A549 (cell line): ENCODE results near the gene PRKCE. TPM values are rescaled to one million over a fixed set of nuclear protein-coding genes. Genes with fewer than 3 reads are reported as not detected.

Experiments
- ATAC-seq, 2 experiments: fragments of 200-7000 bp in 1 of 2; fragments of >200 bp in 1 of 2; cut with Nextera tagmentation in 1 of 2; cut with Tn5 transposase in 1 of 2; 3 replicates each; pipeline versions ENCODE4 v1.8.0 to v1.9.1; 2018 to 2020; ENCODE audit warnings: mild to moderate bottlenecking in 1 of 2, moderate library complexity in 1 of 2
- CTCF ChIA-PET: fragments of 300-600 bp; sonication (Branson Sonifier 250); formaldehyde crosslinking; extraction: SDS; loops from one replicate; lab custom pipeline; 2021; ENCODE audit warnings: antibody characterized with exemption, inconsistent platforms; lab: Yijun Ruan, JAX
- POLR2A ChIA-PET: fragments of 350-600 bp; formaldehyde crosslinking; extraction: SDS; loops from one replicate; lab custom pipeline; 2021; ENCODE audit warnings: antibody characterized with exemption, inconsistent platforms; lab: Yijun Ruan, JAX
- DNase-seq, 2 experiments: peaks; one replicate each; pipeline versions ENCODE4 v3.0.0 to v3.0.0-alpha.2; 2011 to 2016; ENCODE audit warnings: low read depth in 1 of 2, low spot score in 1 of 2
- FAIRE-seq: peaks from 2 replicates; lab custom pipeline; 2011; peaks lifted over from hg19 to GRCh38; lab: Jason Lieb, UNC
- H3K27ac ChIP-seq, 2 experiments: fragments of >200 bp; sonication (Bioruptor Twin); formaldehyde crosslinking; 3 replicates each; pipeline ENCODE4 v1.5.1; 2016 to 2017
- H3K4me1 ChIP-seq: fragments of >200 bp; sonication (Bioruptor Twin); formaldehyde crosslinking; 3 replicates; pipeline ENCODE4 v1.6.1; 2016
- H3K4me2 ChIP-seq: fragments of >200 bp; sonication (Bioruptor Twin); formaldehyde crosslinking; 3 replicates; pipeline ENCODE4 v1.6.1; 2016
- H3K4me3 ChIP-seq: fragments of >200 bp; sonication (Bioruptor Twin); formaldehyde crosslinking; 3 replicates; pipeline ENCODE4 v1.5.1; 2016
- H3K9me3 ChIP-seq: fragments of >200 bp; sonication (Bioruptor Twin); formaldehyde crosslinking; 3 replicates; pipeline ENCODE4 v1.6.1; 2016
- BHLHE40 ChIP-seq: IDR thresholded peaks from 2 replicates; pipeline ENCODE4 v1.6.1; 2012; ENCODE audit warnings: low read depth, low read length, inconsistent platforms
- CBX8 ChIP-seq: fragments of 200-600 bp; sonication (generic); IDR thresholded peaks from 2 replicates; pipeline ENCODE4 v1.6.1; 2016
- CHD4 ChIP-seq: fragments of 200-600 bp; sonication (generic); IDR thresholded peaks from 2 replicates; pipeline ENCODE4 v1.6.1; 2016; ENCODE audit warnings: antibody characterized with exemption, mild to moderate bottlenecking, borderline replicate concordance
- EHF ChIP-seq: fragments of 250-450 bp; sonication (Bioruptor Pico); IDR thresholded peaks from 2 replicates; pipeline ENCODE4 v1.5.0; 2020; ENCODE audit warnings: mild to moderate bottlenecking
- EHMT2 ChIP-seq: fragments of 200-600 bp; sonication (generic); IDR thresholded peaks from 2 replicates; pipeline ENCODE4 v1.6.1; 2016; ENCODE audit warnings: antibody characterized with exemption, low read depth, mild to moderate bottlenecking, moderate library complexity
- FOXS1 ChIP-seq: fragments of 250-450 bp; sonication (Bioruptor Pico); IDR thresholded peaks from 2 replicates; pipeline ENCODE4 v1.5.0; 2020; ENCODE audit warnings: mild to moderate bottlenecking, moderate library complexity
- HES2 ChIP-seq: fragments of >200 bp; sonication (Bioruptor Twin); formaldehyde crosslinking; IDR thresholded peaks from 2 replicates; pipeline ENCODE4 v1.6.1; 2016
- MAFK ChIP-seq: fragments of 450-650 bp; IDR thresholded peaks from 2 replicates; pipeline ENCODE4 v1.6.1; 2014; ENCODE audit not compliant: partially characterized antibody
- MAZ ChIP-seq: fragments of 150-350 bp; IDR thresholded peaks from 2 replicates; pipeline ENCODE4 v1.6.1; 2014; ENCODE audit warnings: antibody characterized with exemption, low read depth, low read length, borderline replicate concordance
- NR3C1 ChIP-seq: fragments of >200 bp; sonication (Bioruptor Twin); formaldehyde crosslinking; IDR thresholded peaks from 3 replicates; pipeline ENCODE4 v1.6.1; 2017
- PHF8 ChIP-seq: fragments of 200-600 bp; sonication (generic); IDR thresholded peaks from 2 replicates; pipeline ENCODE4 v1.6.1; 2016; ENCODE audit warnings: low read depth, mild to moderate bottlenecking, antibody characterized with exemption, moderate library complexity, borderline replicate concordance
- POLR2A ChIP-seq: IDR thresholded peaks from 2 replicates; pipeline ENCODE4 v1.6.1; 2012; ENCODE audit warnings: mild to moderate bottlenecking, low read length
- POLR2AphosphoS2 ChIP-seq: conservative IDR thresholded peaks from 2 replicates; pipeline ENCODE4 v1.6.1; 2012; ENCODE audit warnings: low read length, improper control_type of control experiment, inconsistent platforms
- RAD21 ChIP-seq, 2 experiments: fragments of >200 bp in 1 of 2; sonication (Bioruptor Twin) in 1 of 2; formaldehyde crosslinking in 1 of 2; IDR thresholded peaks in 1 of 2; conservative IDR thresholded peaks in 1 of 2; 2 replicates in 1 of 2; 3 replicates in 1 of 2; pipeline ENCODE4 v1.6.1; 2012 to 2018; ENCODE audit warnings: inconsistent platforms in 1 of 2
- RARB ChIP-seq: fragments of 250-450 bp; sonication (Bioruptor Pico); IDR thresholded peaks from 2 replicates; pipeline ENCODE4 v1.8.0; 2021; ENCODE audit warnings: mild to moderate bottlenecking, moderate library complexity
- RCOR1 ChIP-seq: fragments of 150-350 bp; IDR thresholded peaks from 2 replicates; pipeline ENCODE4 v1.6.1; 2014; ENCODE audit warnings: antibody characterized with exemption, low read length, low read depth
- RNF2 ChIP-seq: fragments of 200-600 bp; sonication (generic); IDR thresholded peaks from 2 replicates; pipeline ENCODE4 v1.6.1; 2016; ENCODE audit warnings: low read depth, mild to moderate bottlenecking, antibody characterized with exemption, moderate library complexity, borderline replicate concordance
- ZFP36 ChIP-seq: fragments of 450-650 bp; IDR thresholded peaks from 2 replicates; pipeline ENCODE4 v1.6.1; 2014; ENCODE audit warnings: borderline replicate concordance; ENCODE audit not compliant: partially characterized antibody
- ZSCAN20 ChIP-seq: fragments of 250-450 bp; sonication (Bioruptor Pico); IDR thresholded peaks from 2 replicates; pipeline ENCODE4 v1.8.0; 2022; ENCODE audit warnings: mild to moderate bottlenecking, moderate library complexity
- WGBS: methylation state at CpG from one replicate; pipeline ENCODE4 v1.1.6; 2017; ENCODE audit errors: missing lambda C conversion rate; 5-methylcytosine and 5-hydroxymethylcytosine counted together
- polyA plus RNA-seq, 4 experiments: library from polyadenylated mRNA; depleted of rRNA in 3 of 4; stranded (reverse); fragments of >200 nt; fragmentation: RNase III in 1 of 4; extraction: RNeasy Plus Mini Kit Qiagen cat#74134 plus additional on column Dnase treatment in 1 of 4; gene quantifications; 2 replicates in 3 of 4; 3 replicates in 1 of 4; pipeline ENCODE4 v1.2.3, GENCODE V29; 2011 to 2017
- TF ChIP-seq, protein P1 (sequence below): IDR thresholded peaks from 2 replicates; pipeline ENCODE4 v1.6.1; 2012
- TF ChIP-seq, protein P2 (sequence below): IDR thresholded peaks from 2 replicates; pipeline ENCODE4 v1.6.1; 2012

Gene PRKCE
- polyA plus RNA-seq, 2 of the 4 experiments (the other 2 are of a cell fraction): 11.5 to 12.0 TPM

DNA sequence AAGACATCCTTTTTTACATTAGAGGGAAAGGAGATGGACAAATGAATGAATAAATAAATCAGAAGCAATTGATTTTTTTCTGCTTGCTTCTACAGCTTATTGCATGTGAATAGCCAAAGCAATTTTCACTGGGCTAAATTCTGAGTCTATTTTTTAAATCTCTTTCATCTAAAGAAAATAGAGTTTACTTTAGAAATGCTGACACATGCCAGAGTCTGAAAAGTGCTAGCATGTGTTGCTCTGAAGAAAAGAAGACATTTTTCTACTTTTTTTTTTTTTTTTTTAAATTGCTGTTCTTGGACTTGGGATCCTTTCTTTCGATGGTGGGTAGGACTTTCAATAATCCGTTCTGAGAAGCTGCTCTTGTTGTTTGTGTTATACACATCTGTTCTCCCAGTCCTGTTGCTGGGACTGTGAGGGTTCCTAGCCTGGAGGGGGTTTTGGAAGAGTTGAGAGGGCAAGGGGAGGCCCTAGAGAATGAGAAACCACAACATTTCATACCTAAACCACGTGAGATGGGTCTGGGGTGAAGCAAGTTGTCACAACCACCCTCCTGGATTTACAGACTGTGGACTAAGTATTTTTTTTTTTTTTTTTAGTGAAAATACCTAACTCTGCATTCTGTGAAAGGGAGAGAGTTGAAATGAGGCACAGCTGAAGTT lies 193.5 kb downstream of the PRKCE start:
- ATAC-seq (no peak), DNase-seq (no peak), FAIRE-seq (no peak)
- Histone ChIP-seq H3K4me3 (no peak overlapping the region), H3K27ac (no peak overlapping the region), H3K9me3 (no peaks in the 10 kb centered on the region), H3K4me1 (no peaks in the 10 kb centered on the region), H3K4me2 (no peak overlapping the region)
- CTCF ChIA-PET: interaction anchor here (0.6 to 1.3 kb wide), 2 partner anchors 9 to 199 kb away, joined by 3 to 4 read pairs; no protein-coding TSS in a partner anchor
- POLR2A ChIA-PET: interaction anchor here (0.7 kb wide), 1 partner anchor 77 kb away, joined by 3 read pairs; no protein-coding TSS in a partner anchor
- WGBS: 84% methylated on average over 3 of the region's 3 CpGs
- TF ChIP-seq RNF2 (no peak), NR3C1 (no peak), ZFP36 (no peak), PHF8 (no peak), ZSCAN20 (no peak), RAD21 (conservative IDR thresholded peaks at IDR 0.05 in 1 of 2, IDR thresholded peaks at IDR 0.05 in 1 of 2) (no peak), BHLHE40 (no peak), MAFK (no peak), EHF (CRISPR knock-in tag) (no peak), EHMT2 (no peak), RARB (no peak), MAZ (no peak), RCOR1 (no peak)
- TF ChIP-seq, protein P1, sequence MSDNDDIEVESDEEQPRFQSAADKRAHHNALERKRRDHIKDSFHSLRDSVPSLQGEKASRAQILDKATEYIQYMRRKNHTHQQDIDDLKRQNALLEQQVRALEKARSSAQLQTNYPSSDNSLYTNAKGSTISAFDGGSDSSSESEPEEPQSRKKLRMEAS: no peak
- TF ChIP-seq, protein P2, sequence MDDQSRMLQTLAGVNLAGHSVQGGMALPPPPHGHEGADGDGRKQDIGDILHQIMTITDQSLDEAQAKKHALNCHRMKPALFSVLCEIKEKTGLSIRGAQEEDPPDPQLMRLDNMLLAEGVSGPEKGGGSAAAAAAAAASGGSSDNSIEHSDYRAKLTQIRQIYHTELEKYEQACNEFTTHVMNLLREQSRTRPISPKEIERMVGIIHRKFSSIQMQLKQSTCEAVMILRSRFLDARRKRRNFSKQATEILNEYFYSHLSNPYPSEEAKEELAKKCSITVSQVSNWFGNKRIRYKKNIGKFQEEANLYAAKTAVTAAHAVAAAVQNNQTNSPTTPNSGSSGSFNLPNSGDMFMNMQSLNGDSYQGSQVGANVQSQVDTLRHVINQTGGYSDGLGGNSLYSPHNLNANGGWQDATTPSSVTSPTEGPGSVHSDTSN: no peak

GRCh38 chr2:45845566-45845965 lies 194.1 kb downstream of the PRKCE start:
- no peak for FAIRE-seq
- no peak for TF ChIP-seq HES2
- TF ChIP-seq POLR2AphosphoS2: no peak
- TF ChIP-seq RAD21 (conservative IDR thresholded peaks at IDR 0.05 in 1 of 2, IDR thresholded peaks at IDR 0.05 in 1 of 2): no peak
- CTCF ChIA-PET: interaction anchor here (0.6 to 1.3 kb wide), 2 partner anchors 9 to 199 kb away, joined by 3 to 4 read pairs; no protein-coding TSS in a partner anchor
- H3K4me1 ChIP-seq: no peaks in the 10 kb centered on the region
- H3K4me3 ChIP-seq: no peak overlapping the region
- no peak overlapping the region for H3K27ac ChIP-seq
- DNase-seq: no peak
- WGBS: 86% methylated on average over 6 of the region's 6 CpGs
- ATAC-seq: no peak
- POLR2A ChIA-PET: interaction anchor here (0.7 kb wide), 1 partner anchor 78 kb away, joined by 3 read pairs; no protein-coding TSS in a partner anchor
- H3K9me3 ChIP-seq: no peaks in the 10 kb centered on the region
- H3K4me2 ChIP-seq: no peak overlapping the region

DNA sequence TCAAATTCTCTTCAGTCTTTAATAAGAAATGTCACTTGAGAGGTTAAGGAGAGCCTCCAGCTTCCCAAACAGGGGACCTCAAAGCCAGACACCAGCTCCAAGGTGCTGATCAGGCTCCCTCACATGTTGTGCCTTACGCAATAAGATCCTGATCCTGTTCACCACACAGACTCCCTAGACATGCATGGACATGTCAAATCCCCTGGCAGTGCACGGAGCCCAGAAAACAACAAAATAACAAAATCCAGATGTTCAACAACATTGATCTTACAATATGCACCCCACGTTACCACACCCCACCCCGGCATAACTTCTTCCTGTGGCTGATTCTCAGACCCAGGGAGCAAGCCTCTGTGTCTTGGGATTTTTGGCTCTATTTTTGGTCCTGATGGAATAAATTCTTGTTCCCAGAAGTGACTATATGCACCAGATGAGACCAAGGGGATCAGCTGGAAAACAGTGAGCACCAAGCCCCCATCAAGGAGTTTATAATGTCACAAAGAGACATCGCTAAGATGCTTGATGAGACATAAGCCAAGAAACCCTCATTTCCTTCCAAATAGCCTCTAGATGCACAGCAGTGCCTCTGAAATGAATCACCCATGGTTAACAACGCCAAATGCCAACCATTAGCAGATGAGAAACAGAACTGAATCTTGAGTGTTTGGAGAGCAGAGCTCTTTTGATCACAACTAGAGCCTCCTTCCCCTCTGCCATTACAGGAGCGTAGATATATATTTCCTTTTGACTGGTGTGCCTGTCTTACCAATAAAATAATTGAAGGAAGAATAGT lies 198.2 kb downstream of the PRKCE start:
- TF ChIP-seq CBX8: no peak
- no peak for TF ChIP-seq FOXS1 (CRISPR knock-in tag)
- TF ChIP-seq POLR2A: no peak
- TF ChIP-seq CHD4: no peak
- TF ChIP-seq, protein P1: no peak
- 87% methylated on average over 7 of the region's 7 CpGs for WGBS
- Histone ChIP-seq H3K27ac (peak overlapping the region in 1 of 2 experiments; percentile 22; a peak in 3 of 6 replicates), H3K4me3 (no peak overlapping the region), H3K9me3 (no peaks in the 10 kb centered on the region), H3K4me2 (no peak overlapping the region), H3K4me1 (peaks cover 10% of the 10 kb centered on the region)
- POLR2A ChIA-PET: no interaction called here
- DNase-seq (no peak), FAIRE-seq (no peak), ATAC-seq (no peak)
- CTCF ChIA-PET: interaction anchor here (1.2 to 1.8 kb wide), 3 partner anchors 9 to 71 kb away, joined by 3 to 6 read pairs (median 3); no protein-coding TSS in a partner anchor
